GM13976 (cell line): Measurements from ENCODE around the gene EXOSC5.
A peak's percentile ranks its signal among the peaks of the same experiment; 100 is the strongest.
"Not testable (repeated sequence)": the region's sequence is repeated elsewhere in the genome, so short reads cannot be mapped to it uniquely, and the experiment has no call there.

Experiments used
- DNase-seq: peaks from one replicate; pipeline ENCODE4 v3.0.0; 2012; ENCODE audit warnings: low spot score
- CTCF ChIP-seq: IDR thresholded peaks from 2 replicates; pipeline ENCODE4 v1.5.1; 2012; ENCODE audit warnings: borderline replicate concordance, mild to moderate bottlenecking; ENCODE audit not compliant: insufficient read depth; ENCODE audit errors: extremely low read depth, missing control alignments, control extremely low read depth
- in situ Hi-C: fragments of 300-500 bp; cut with MboI; formaldehyde crosslinking; loops from one replicate; pipeline ENCODE4 v1.12.0; 2022; ENCODE audit warnings: low sequenced_read_pairs, mixed read lengths, inconsistent platforms; ENCODE audit not compliant: unreplicated experiment

Gene EXOSC5

GRCh38 chr19:41384351-41384750, 12.8 kb downstream of the EXOSC5 start:
- DNase-seq: no peak
- TF ChIP-seq CTCF: no peak
- in situ Hi-C loops: no loop called here

GRCh38 chr19:41381536-41381935, 15.6 kb downstream of the EXOSC5 start:
- in situ Hi-C loops, DNase-seq: not testable (repeated sequence)

- peak; percentile 35 for TF ChIP-seq CTCF
- peak; percentile 65 for DNase-seq
- in situ Hi-C loops: no loop called here
Observed at GRCh38 chr19:41377977-41378709, 19.0 kb downstream of the EXOSC5 start.

GRCh38 chr19:41376998-41377365, 20.2 kb downstream of the EXOSC5 start:
- in situ Hi-C loops: no loop called here
- no peak for TF ChIP-seq CTCF
- DNase-seq: no peak

- TF ChIP-seq CTCF: no peak
- DNase-seq: no peak
- in situ Hi-C loops: no loop called here
Observed at GRCh38 chr19:41376241-41376997, 20.7 kb downstream of the EXOSC5 start, which contains the start of gene TMEM91. Gene TMEM91, plus strand, starts transcription at chr19:41376533. Its CDS starts 1,777 bp downstream, at chr19:41378310.

- in situ Hi-C loops: no loop called here
- no peak for DNase-seq
- TF ChIP-seq CTCF: no peak
Observed at GRCh38 chr19:41373993-41374392, 23.2 kb downstream of the EXOSC5 start.

- no peak for DNase-seq
- TF ChIP-seq CTCF: no peak
- in situ Hi-C loops: no loop called here
Observed at GRCh38 chr19:41372501-41372900, 24.7 kb downstream of the EXOSC5 start.
